ENCODE results near the gene HJURP.

Gene HJURP

GRCh38 chr2:233791151-233791882 lies 63.0 kb downstream of the HJURP start:
- DNase-seq, result no peak

GRCh38 chr2:233789554-233789953 lies 64.8 kb downstream of the HJURP start:
- no peak for DNase-seq

Data from 8988T (cell line).